DOHH2 (cell line): ENCODE data around the gene DZANK1.
"Not testable (repeated sequence)": the region's sequence is repeated elsewhere in the genome, so short reads cannot be mapped to it uniquely, and the experiment has no call there.

ENCODE experiments used
- H3F3A ChIP-seq: fragments of 200-600 bp; sonication (generic), shearing (Covaris generic); 2 replicates; pipeline ENCODE4 v1.6.0; 2016; ENCODE audit warnings: antibody characterized with exemption, mild to moderate bottlenecking; ENCODE audit not compliant: control insufficient read depth, insufficient read depth
- H3K27ac ChIP-seq: fragments of 200-600 bp; sonication (generic); 2 replicates; pipeline ENCODE4 v1.5.1; 2014; ENCODE audit warnings: low read depth, mild to moderate bottlenecking, low read length, moderate library complexity
- H3K27me3 ChIP-seq: fragments of 200-600 bp; sonication (generic); 2 replicates; pipeline ENCODE4 v1.6.1; 2014; ENCODE audit warnings: mild to moderate bottlenecking, low read length, mixed read lengths; ENCODE audit not compliant: control insufficient read depth
- H3K36me3 ChIP-seq: fragments of 200-600 bp; sonication (generic); 2 replicates; pipeline ENCODE4 v1.6.1; 2014; ENCODE audit warnings: mild to moderate bottlenecking, low read length, moderate library complexity, mixed read lengths; ENCODE audit not compliant: control insufficient read depth
- H3K4me1 ChIP-seq: fragments of 200-600 bp; sonication (generic); 2 replicates; pipeline ENCODE4 v1.6.1; 2014; ENCODE audit warnings: mild to moderate bottlenecking, low read length, mixed read lengths; ENCODE audit not compliant: control insufficient read depth
- H3K4me2 ChIP-seq: fragments of 200-600 bp; sonication (generic); 2 replicates; pipeline ENCODE4 v1.6.0; 2014; ENCODE audit warnings: mild to moderate bottlenecking, low read length, moderate library complexity
- H3K4me3 ChIP-seq: fragments of 200-600 bp; sonication (generic); 2 replicates; pipeline ENCODE4 v1.5.1; 2014; ENCODE audit warnings: mild to moderate bottlenecking, low read length, mixed read lengths
- H3K79me2 ChIP-seq: fragments of 200-600 bp; sonication (generic); 2 replicates; pipeline ENCODE4 v1.6.1; 2014; ENCODE audit warnings: mild to moderate bottlenecking, low read length, mixed read lengths; ENCODE audit not compliant: control insufficient read depth
- H3K9me2 ChIP-seq: fragments of 200-600 bp; sonication (generic); replicated peaks from 2 replicates; pipeline ENCODE4 v1.6.1; 2014; ENCODE audit warnings: mild to moderate bottlenecking, low read length, mixed read lengths; ENCODE audit not compliant: control insufficient read depth
- H3K9me3 ChIP-seq: fragments of 200-600 bp; sonication (generic); 2 replicates; pipeline ENCODE4 v1.6.1; 2014; ENCODE audit warnings: antibody characterized with exemption, low read length, mixed read lengths; ENCODE audit not compliant: control insufficient read depth, insufficient read depth
- H4K20me1 ChIP-seq: fragments of 200-600 bp; sonication (generic); 2 replicates; pipeline ENCODE4 v1.6.0; 2014; ENCODE audit warnings: low read depth, mild to moderate bottlenecking, antibody characterized with exemption, low read length, moderate library complexity; ENCODE audit not compliant: control insufficient read depth, insufficient read depth
- CTCF ChIP-seq: fragments of 200-600 bp; sonication (generic); IDR thresholded peaks from one replicate; pipeline ENCODE4 v1.5.1; 2014; ENCODE audit warnings: antibody characterized with exemption, mild to moderate bottlenecking, low read depth, low read length; ENCODE audit not compliant: poor library complexity, severe bottlenecking
- EZH2phosphoT487 ChIP-seq: fragments of 200-600 bp; sonication (generic); IDR thresholded peaks from 2 replicates; pipeline ENCODE4 v1.6.1; 2017; ENCODE audit warnings: borderline replicate concordance, mild to moderate bottlenecking, antibody characterized with exemption, low read length, moderate library complexity, mixed read lengths

Gene DZANK1

GRCh38 chr20:18403269-18403668 is 63.6 kb downstream of the DZANK1 start:
- H3K9me2 ChIP-seq, result no peaks in the 10 kb centered on the region
- H3K9me3 ChIP-seq, result no peaks in the 10 kb centered on the region
- H4K20me1 ChIP-seq, result no peaks in the 10 kb centered on the region
- H3K27me3 ChIP-seq, result no peaks in the 10 kb centered on the region
- no peak overlapping the region for H3K27ac ChIP-seq
- H3F3A ChIP-seq, result no peaks in the 10 kb centered on the region
- TF ChIP-seq CTCF, result no peak
- no peak for TF ChIP-seq EZH2phosphoT487
- no peaks in the 10 kb centered on the region for H3K79me2 ChIP-seq
- H3K4me3 ChIP-seq, result no peak overlapping the region
- H3K4me2 ChIP-seq, result no peak overlapping the region
- H3K36me3 ChIP-seq, result no peaks in the 10 kb centered on the region
- H3K4me1 ChIP-seq, result no peaks in the 10 kb centered on the region

- Histone ChIP-seq H3K27ac (no peak overlapping the region), H3K9me3 (no peaks in the 10 kb centered on the region), H3K27me3 (no peaks in the 10 kb centered on the region), H3K79me2 (no peaks in the 10 kb centered on the region), H3K36me3 (no peaks in the 10 kb centered on the region), H3K9me2 (no peaks in the 10 kb centered on the region), H3K4me1 (no peaks in the 10 kb centered on the region), H4K20me1 (no peaks in the 10 kb centered on the region), H3F3A (no peaks in the 10 kb centered on the region), H3K4me2 (no peak overlapping the region), H3K4me3 (no peak overlapping the region)
- TF ChIP-seq CTCF (no peak), EZH2phosphoT487 (no peak)
These were observed 65.5 kb downstream of the DZANK1 start for GRCh38 chr20:18401305-18401704.

- no peaks in the 10 kb centered on the region for H4K20me1 ChIP-seq
- H3K9me3 ChIP-seq, result no peaks in the 10 kb centered on the region
- H3K4me1 ChIP-seq, result no peaks in the 10 kb centered on the region
- TF ChIP-seq CTCF (no peak), EZH2phosphoT487 (no peak)
- H3K9me2 ChIP-seq, result no peaks in the 10 kb centered on the region
- H3K4me2 ChIP-seq, result no peak overlapping the region
- H3K4me3 ChIP-seq, result no peak overlapping the region
- no peaks in the 10 kb centered on the region for H3F3A ChIP-seq
- H3K27me3 ChIP-seq, result no peaks in the 10 kb centered on the region
- no peaks in the 10 kb centered on the region for H3K79me2 ChIP-seq
- H3K27ac ChIP-seq, result no peak overlapping the region
- no peaks in the 10 kb centered on the region for H3K36me3 ChIP-seq
These were observed 66.4 kb downstream of the DZANK1 start for GRCh38 chr20:18400460-18400859.

- not testable (repeated sequence) for H4K20me1 ChIP-seq, H3K79me2 ChIP-seq, H3K4me1 ChIP-seq, H3K4me2 ChIP-seq, H3F3A ChIP-seq, H3K27me3 ChIP-seq, H3K36me3 ChIP-seq, H3K4me3 ChIP-seq, H3K9me2 ChIP-seq, H3K27ac ChIP-seq, H3K9me3 ChIP-seq
These were observed 68.1 kb downstream of the DZANK1 start for GRCh38 chr20:18398713-18399112.
